Cardiac fibroblast (primary cell): ENCODE measurements around the gene RHPN2.

ENCODE experiments used
- DNase-seq, 2 donors: peaks; one replicate each; pipeline versions ENCODE4 v3.0.0 to v3.0.0-alpha.2; 2010; ENCODE audit warnings: low read depth in 2 of 2
- H3K4me3 ChIP-seq, 2 donors: replicated peaks in 1 of 2; 1 replicate in 1 of 2; 2 replicates in 1 of 2; pipeline ENCODE4 v1.5.1; 2011; ENCODE audit warnings: low read depth in 2 of 2, low read length in 2 of 2, mild to moderate bottlenecking in 2 of 2, moderate library complexity in 1 of 2
- CTCF ChIP-seq: IDR thresholded peaks from one replicate; pipeline ENCODE4 v1.5.1; 2011; ENCODE audit warnings: low read depth, mild to moderate bottlenecking, low read length, inconsistent platforms

The RHPN2 gene

DNA sequence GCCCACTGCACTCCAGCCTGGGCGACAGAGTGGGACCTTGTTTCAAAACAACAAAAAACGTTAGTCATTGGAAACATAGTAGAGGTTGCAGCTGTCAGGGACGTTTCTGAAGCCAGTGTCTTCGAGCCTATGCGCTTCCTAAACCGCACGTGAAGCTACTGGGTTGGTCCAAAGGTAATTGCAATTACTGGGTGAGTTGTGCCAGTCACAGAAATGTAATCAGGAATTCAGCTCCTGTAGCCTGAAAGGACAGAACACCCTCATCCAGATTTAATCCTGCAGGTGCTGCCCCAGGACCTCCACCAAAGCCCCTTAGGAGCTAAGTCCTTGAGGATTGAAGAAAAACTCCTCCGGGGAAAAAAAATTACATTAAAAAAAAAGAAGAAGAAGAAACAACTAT lies 2.4 kb upstream of the RHPN2 start:
- no peak for DNase-seq
- H3K4me3 ChIP-seq = no peak overlapping the region
- TF ChIP-seq CTCF = no peak

DNA sequence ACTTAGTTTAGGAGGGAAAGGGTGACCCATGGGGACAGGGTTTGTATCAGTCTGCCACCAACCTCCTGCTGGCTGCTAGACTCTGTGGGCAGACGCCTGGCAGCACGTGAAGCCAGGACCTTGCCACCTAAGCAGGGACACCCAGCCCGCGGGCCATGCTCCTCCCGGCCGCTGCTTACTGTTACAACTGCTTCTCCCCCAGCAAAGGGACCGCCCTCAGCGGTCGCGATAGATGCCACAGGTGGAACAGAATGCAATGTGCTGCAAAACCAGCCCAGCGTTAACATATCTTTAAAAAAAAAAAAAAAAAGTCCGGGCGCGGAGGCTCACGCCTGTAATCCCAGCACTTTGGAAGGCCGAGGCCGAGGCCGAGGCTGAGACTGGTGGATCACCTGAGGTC lies 1.9 kb upstream of the RHPN2 start:
- no peak overlapping the region for H3K4me3 ChIP-seq
- TF ChIP-seq CTCF = no peak
- no peak for DNase-seq

DNA sequence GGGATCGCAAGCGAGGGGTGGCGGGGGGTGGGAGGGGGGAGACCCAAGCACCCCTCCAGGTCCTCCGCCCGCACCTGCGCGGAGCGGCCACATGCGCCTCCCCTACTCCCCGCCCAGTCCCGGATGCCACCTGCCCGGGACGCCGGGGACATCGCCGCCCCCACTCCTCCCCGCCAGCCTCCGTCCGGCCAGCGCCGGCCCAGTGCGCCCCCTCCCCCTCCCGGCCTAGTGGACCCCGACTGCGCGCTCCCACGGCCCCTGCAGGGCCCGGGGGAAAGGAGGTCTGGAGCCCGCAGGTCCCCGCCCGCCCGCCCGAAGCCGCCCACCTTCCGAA lies 263 bp downstream of the RHPN2 start:
- DNase-seq = no peak
- peak overlapping the region; percentile 59 to 60 for H3K4me3 ChIP-seq
- TF ChIP-seq CTCF = no peak

- DNase-seq = no peak
- peak overlapping the region; percentile 59 to 60 for H3K4me3 ChIP-seq
- no peak for TF ChIP-seq CTCF
Observed at GRCh38 chr19:33063753-33064457, 783 bp downstream of the RHPN2 start.

DNA sequence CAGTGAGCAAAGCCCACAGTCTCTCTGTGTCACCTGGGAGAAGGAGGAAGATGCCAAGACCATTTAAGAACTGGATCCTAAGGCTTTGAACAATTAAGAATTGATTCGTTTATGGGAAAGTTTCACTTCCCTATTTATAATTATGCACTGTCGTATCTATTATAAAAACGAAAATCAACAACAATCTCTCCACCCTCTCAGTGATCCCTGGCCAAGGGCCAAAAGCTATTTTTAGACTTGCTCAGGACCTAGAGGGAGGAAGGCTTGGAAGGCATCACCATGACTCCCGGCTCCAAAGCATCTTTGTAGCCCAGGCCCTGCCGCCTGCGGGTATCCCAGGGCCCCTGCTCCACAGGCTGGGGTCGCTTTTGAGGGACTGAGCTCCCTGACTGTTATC lies 1.3 kb downstream of the RHPN2 start:
- TF ChIP-seq CTCF = no peak
- H3K4me3 ChIP-seq = peak overlapping the region; percentile 59 to 60
- peak; percentile 43 to 45 for DNase-seq

DNA sequence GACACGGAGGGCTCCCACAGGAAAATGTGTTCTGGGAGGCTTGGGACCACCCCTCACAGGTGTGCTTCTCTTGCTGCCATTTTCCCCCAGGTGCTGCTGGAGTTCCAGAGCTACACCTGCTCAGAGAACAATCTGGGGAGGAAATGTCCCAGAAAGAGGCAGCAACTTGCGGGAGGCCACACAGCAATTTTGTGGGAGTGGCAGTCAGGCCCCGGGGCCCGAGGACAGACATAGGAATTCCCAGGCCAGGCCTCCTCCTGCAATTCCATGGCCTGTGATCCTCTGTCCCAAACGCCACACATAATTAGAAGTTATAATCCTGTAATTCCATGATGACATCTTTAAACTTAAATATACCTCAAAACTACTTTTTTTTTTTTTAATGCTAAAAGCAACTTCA lies 1.8 kb downstream of the RHPN2 start:
- no peak overlapping the region for H3K4me3 ChIP-seq
- TF ChIP-seq CTCF = no peak
- DNase-seq = no peak

- TF ChIP-seq CTCF = no peak
- no peak for DNase-seq
- H3K4me3 ChIP-seq = no peak overlapping the region
Observed at GRCh38 chr19:33060586-33060985, 4.1 kb downstream of the RHPN2 start.
